ENCODE measurements around the gene HEATR5B.
"Not testable (repeated sequence)": the region's sequence is repeated elsewhere in the genome, so short reads cannot be mapped to it uniquely, and the experiment has no call there.

HEATR5B gene

GRCh38 chr2:36982467-36982866, 101.7 kb downstream of the HEATR5B start:
- TF ChIP-seq CTCF (IDR thresholded peaks at IDR 0.05; ENCODE audit: low read depth, low read length) = no peak

GRCh38 chr2:36981911-36982310, 102.3 kb downstream of the HEATR5B start:
- TF ChIP-seq CTCF (IDR thresholded peaks at IDR 0.05; ENCODE audit: low read depth, low read length) = no peak
- no peak overlapping the region for H3K4me3 ChIP-seq (ENCODE audit: low read depth, low read length)

More at GRCh38 chr2:36982467-36982866, 101.7 kb downstream of the HEATR5B start:
- no peak overlapping the region for H3K4me3 ChIP-seq (ENCODE audit: low read depth, low read length)

GRCh38 chr2:36979007-36979406, 105.2 kb downstream of the HEATR5B start:
- not testable (repeated sequence) for H3K4me3 ChIP-seq (ENCODE audit: low read depth, low read length)

- no peak for TF ChIP-seq CTCF (IDR thresholded peaks at IDR 0.05; ENCODE audit: low read depth, low read length)
- no peak overlapping the region for H3K4me3 ChIP-seq (ENCODE audit: low read depth, low read length)
Measured at GRCh38 chr2:36976065-36976464, 108.1 kb downstream of the HEATR5B start.

GRCh38 chr2:36975306-36975705, 108.9 kb downstream of the HEATR5B start:
- no peak for TF ChIP-seq CTCF (IDR thresholded peaks at IDR 0.05; ENCODE audit: low read depth, low read length)
- H3K4me3 ChIP-seq (ENCODE audit: low read depth, low read length) = no peak overlapping the region

GRCh38 chr2:36973320-36973719, 110.9 kb downstream of the HEATR5B start:
- H3K4me3 ChIP-seq (ENCODE audit: low read depth, low read length) = no peak overlapping the region
- no peak for TF ChIP-seq CTCF (IDR thresholded peaks at IDR 0.05; ENCODE audit: low read depth, low read length)

GRCh38 chr2:36971990-36972389, 112.2 kb downstream of the HEATR5B start:
- no peak overlapping the region for H3K4me3 ChIP-seq (ENCODE audit: low read depth, low read length)
- no peak for TF ChIP-seq CTCF (IDR thresholded peaks at IDR 0.05; ENCODE audit: low read depth, low read length)

- TF ChIP-seq CTCF (IDR thresholded peaks at IDR 0.05; ENCODE audit: low read depth, low read length) = no peak
Measured at GRCh38 chr2:36967236-36967876, 116.8 kb downstream of the HEATR5B start.

More at GRCh38 chr2:36967236-36967876, 116.8 kb downstream of the HEATR5B start:
- peak overlapping the region; percentile 83 for H3K4me3 ChIP-seq (ENCODE audit: low read depth, low read length)

All from WI38 (cell line).